ENCODE measurements around the gene BATF. TPM values are rescaled to one million over a fixed set of nuclear protein-coding genes. Genes with fewer than 3 reads are reported as not detected.
A peak's percentile ranks its signal among the peaks of the same experiment; 100 is the strongest.

The BATF gene
- polyA plus RNA-seq, 4 donors = 0.49 to 1.3 (median 0.98) TPM

- DNase-seq (ENCODE audit: low read depth in 4 of 4, low spot score in 3 of 4) = no peak
Observed at GRCh38 chr14:75559045-75559444, 36.8 kb downstream of the BATF start.

GRCh38 chr14:75559451-75560222 lies 37.4 kb downstream of the BATF start:
- no peak for DNase-seq (ENCODE audit: low read depth in 4 of 4, low spot score in 3 of 4)

- DNase-seq (ENCODE audit: low read depth in 4 of 4, low spot score in 3 of 4) = peak; percentile 46 to 76 (median 56)
Observed at GRCh38 chr14:75561013-75561432, 38.8 kb downstream of the BATF start.

- DNase-seq (ENCODE audit: low read depth in 4 of 4, low spot score in 3 of 4) = no peak
Observed at GRCh38 chr14:75562089-75562488, 39.8 kb downstream of the BATF start.

GRCh38 chr14:75562489-75562888 lies 40.2 kb downstream of the BATF start:
- DNase-seq (ENCODE audit: low read depth in 4 of 4, low spot score in 3 of 4) = no peak

GRCh38 chr14:75563931-75564330 lies 41.7 kb downstream of the BATF start:
- DNase-seq (ENCODE audit: low read depth in 4 of 4, low spot score in 3 of 4) = no peak

GRCh38 chr14:75565056-75565455 lies 42.8 kb downstream of the BATF start:
- DNase-seq (ENCODE audit: low read depth in 4 of 4, low spot score in 3 of 4) = no peak

- DNase-seq (ENCODE audit: low read depth in 4 of 4, low spot score in 3 of 4) = no peak
Observed at GRCh38 chr14:75566321-75566720, 44.1 kb downstream of the BATF start.

GRCh38 chr14:75566752-75567151 lies 44.5 kb downstream of the BATF start:
- DNase-seq (ENCODE audit: low read depth in 4 of 4, low spot score in 3 of 4) = no peak

GRCh38 chr14:75568140-75568539 lies 45.9 kb downstream of the BATF start:
- no peak for DNase-seq (ENCODE audit: low read depth in 4 of 4, low spot score in 3 of 4)

- no peak for DNase-seq (ENCODE audit: low read depth in 4 of 4, low spot score in 3 of 4)
Observed at GRCh38 chr14:75568791-75569190, 46.5 kb downstream of the BATF start.

- no peak for DNase-seq (ENCODE audit: low read depth in 4 of 4, low spot score in 3 of 4)
Observed at GRCh38 chr14:75570797-75571196, 48.5 kb downstream of the BATF start.

GRCh38 chr14:75572104-75572503 lies 49.8 kb downstream of the BATF start:
- no peak for DNase-seq (ENCODE audit: low read depth in 4 of 4, low spot score in 3 of 4)

GRCh38 chr14:75577090-75577489 lies 54.8 kb downstream of the BATF start:
- DNase-seq (ENCODE audit: low read depth in 4 of 4, low spot score in 3 of 4) = no peak

- DNase-seq (ENCODE audit: low read depth in 4 of 4, low spot score in 3 of 4) = peak; percentile 54 to 73 (median 65)
Observed at GRCh38 chr14:75577729-75578101, 55.4 kb downstream of the BATF start.

- peak; percentile 26 to 50 (median 40) for DNase-seq (ENCODE audit: low read depth in 4 of 4, low spot score in 3 of 4)
Observed at GRCh38 chr14:75578102-75578785, 56.0 kb downstream of the BATF start, which contains the start of gene FLVCR2. Gene FLVCR2, plus strand, starts transcription at chr14:75578620. Its CDS starts 353 bp downstream, at chr14:75578973.

GRCh38 chr14:75578786-75579337 lies 56.6 kb downstream of the BATF start:
- DNase-seq (ENCODE audit: low read depth in 4 of 4, low spot score in 3 of 4) = peak in 3 of 4 donors; percentile 16 to 33 (median 29)

- no peak for DNase-seq (ENCODE audit: low read depth in 4 of 4, low spot score in 3 of 4)
Observed at GRCh38 chr14:75579338-75579864, 57.1 kb downstream of the BATF start.

GRCh38 chr14:75579882-75580281 lies 57.6 kb downstream of the BATF start:
- no peak for DNase-seq (ENCODE audit: low read depth in 4 of 4, low spot score in 3 of 4)

GRCh38 chr14:75587388-75587787 lies 65.1 kb downstream of the BATF start:
- no peak for DNase-seq (ENCODE audit: low read depth in 4 of 4, low spot score in 3 of 4)

GRCh38 chr14:75589931-75590330 lies 67.7 kb downstream of the BATF start:
- DNase-seq (ENCODE audit: low read depth in 4 of 4, low spot score in 3 of 4) = no peak

Measured in left renal pelvis (tissue), 4 donors.